HG03064 (cell line): ENCODE measurements around the gene HECTD1.

Experiments
- ATAC-seq: cut with Tn5 transposase; IDR thresholded peaks from one replicate; pipeline ENCODE4 v1.9.1; 2021; ENCODE audit warnings: low read depth; ENCODE audit not compliant: unreplicated experiment

Gene HECTD1

DNA sequence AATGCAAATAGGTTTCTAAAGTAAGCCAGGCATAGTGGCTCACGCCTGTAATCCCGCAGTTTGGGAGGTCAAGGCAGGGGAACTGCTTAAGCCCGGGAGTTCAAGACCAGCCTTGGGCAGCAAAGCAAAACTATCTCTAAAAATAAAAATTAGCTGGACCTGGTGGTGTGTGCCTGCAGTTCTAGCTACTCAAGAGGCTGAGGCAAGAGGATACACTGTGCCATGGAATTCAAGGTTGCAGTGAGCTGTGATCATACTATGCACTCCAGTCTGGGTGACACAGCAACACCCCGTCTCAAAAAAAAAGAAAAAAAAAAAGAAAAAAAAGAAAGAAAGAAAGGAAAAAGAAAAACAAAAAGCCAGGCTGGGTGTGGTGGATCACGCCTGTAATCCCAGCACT is 46.3 kb downstream of the HECTD1 start:
- ATAC-seq: no peak

DNA sequence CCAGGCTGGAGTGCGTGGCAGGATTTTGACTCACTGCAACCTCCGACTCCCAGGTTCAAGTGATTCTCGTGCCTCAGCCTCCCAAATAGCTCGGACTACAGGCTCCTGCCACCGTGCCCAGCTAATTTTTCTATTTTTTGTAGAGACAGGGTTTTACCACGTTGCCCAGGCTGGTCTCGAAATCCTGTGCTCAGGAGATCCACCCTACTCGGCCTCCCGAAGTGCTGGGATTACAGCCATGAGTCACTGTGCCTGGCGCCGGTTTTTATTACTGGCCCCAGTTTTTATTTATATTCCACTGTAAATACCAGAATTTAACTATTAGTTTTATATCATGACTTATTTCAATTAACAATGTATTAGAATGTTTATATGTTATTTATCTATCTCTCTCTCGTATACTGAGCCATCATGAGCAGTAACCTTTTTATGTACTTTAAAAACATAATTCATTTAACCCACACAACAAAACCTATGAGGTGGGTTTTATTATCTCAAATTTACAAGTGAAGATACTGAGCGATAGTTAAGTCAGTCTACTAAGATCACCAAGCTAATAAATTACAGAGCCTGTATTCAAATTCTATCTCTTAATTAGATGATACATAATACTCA is 47.8 kb downstream of the HECTD1 start:
- ATAC-seq: no peak

DNA sequence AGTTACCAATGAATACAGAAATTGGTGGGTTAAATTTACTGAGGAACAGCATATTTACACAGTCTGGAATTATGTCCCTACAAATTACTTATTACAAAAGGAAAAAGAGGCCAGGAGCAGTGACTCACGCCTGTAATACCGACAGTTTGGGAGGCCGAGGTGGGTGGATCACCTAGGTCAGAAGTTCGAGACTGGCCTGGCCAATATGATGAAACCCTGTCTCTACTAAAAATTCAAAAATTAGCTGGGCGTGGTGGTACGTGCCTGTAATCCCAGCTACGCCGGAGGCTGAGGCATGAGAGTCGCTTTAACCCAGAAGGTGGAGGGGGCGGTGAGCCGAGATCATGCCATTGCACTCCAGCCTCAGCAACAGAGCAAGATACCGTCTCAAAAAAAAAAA is 52.6 kb downstream of the HECTD1 start:
- no peak for ATAC-seq

DNA sequence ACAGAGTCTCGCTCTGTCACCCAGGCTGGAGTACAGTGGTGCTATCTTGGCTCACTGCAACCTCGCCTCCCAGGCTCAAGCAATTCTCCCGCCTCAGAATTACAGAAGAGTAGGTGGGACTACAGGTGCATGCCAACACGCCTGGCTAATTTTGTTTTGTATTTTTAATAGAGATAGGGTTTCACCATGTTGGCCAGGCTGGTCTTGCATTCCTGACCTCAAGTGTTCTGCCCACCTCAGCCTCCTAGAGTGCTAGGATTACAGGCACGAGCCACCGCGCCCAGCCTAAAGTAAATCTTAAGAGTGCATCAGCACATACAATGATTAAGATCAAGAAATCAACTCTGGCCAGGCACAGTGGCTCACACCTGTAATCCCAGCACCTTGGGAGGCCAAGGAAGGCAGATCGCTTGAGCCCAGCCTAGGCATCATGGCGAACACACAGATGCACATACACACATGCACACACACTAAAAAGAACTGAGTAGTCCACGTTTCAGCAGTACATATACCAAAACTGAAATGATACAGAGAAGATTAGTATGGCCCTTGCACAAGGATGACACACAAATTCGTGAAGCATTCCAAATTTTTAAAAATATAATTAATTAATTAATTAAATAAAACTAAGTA is 65.0 kb downstream of the HECTD1 start:
- no peak for ATAC-seq

DNA sequence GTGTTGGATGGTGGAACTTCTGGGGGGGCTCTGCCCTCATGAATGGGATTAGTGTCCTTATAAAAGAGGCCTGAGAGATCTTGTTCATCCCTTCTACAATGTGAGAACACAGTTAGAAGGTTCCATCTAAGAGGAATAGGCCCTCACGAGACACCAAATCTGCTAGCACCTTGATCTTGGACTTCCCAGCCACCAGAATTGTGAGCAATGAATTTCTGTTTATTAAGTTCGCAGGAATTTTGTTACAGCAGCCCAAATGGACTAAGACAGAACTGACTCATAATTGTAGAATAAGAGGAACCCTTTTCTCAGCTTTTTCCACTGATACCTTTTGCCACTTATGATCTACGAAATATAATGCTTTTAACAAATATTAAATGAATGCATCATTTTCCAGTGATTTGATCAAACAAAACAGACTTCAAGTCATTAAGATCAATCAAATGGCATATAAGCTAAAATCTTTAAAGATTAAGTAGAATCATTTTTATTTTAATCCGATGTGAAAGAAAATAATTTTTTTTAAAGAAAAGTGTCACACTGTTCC is 68.2 kb downstream of the HECTD1 start:
- ATAC-seq: no peak

DNA sequence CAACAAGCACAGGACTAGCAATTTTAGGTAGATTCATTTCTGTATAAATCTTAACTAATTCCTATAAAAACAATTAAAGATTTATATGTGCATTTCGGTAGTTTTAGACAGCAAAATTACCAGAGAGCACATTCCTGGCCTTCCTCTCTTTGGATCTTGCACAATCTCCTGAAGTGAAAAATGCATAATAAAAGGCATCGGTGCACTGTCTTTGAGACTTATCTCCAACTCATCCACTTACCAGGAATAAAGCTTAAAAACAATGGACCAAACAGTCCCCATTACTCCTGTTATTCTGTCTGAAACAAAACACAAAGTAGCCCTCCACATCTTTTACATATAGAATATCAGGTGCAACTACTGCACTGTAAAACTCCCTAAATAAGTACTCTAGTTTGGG is 69.3 kb downstream of the HECTD1 start:
- no peak for ATAC-seq

DNA sequence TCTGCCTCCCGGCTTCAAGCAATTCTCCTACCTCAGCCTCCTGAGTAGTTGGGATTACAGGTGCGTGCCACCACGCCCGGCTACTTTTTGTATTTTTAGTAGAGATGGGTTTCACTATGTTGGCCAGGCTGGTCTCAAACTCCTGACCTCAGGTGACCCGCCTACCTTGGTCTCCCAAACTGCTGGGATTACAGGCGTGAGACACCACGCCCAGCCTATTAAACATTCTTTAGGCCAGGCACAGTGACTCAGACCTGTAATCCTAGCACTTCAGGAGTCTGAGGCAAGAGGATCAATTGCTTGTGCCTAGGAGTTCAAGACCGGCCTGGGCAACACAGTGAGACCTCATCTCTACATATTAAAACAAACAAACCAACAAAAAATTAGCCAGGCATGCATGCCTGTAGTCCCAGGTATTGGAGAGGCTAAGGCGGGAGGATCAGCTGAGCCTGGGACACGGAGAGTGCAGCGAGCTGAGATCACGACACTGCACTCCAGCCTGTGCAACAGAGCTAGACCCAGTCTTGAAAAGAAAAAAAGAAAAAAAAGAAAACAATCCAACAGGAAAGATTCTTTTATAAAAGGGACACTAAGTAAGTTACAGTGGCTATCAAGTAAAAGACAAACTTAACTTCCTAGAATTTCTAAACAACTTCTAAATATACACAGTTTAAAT is 70.2 kb downstream of the HECTD1 start:
- no peak for ATAC-seq

DNA sequence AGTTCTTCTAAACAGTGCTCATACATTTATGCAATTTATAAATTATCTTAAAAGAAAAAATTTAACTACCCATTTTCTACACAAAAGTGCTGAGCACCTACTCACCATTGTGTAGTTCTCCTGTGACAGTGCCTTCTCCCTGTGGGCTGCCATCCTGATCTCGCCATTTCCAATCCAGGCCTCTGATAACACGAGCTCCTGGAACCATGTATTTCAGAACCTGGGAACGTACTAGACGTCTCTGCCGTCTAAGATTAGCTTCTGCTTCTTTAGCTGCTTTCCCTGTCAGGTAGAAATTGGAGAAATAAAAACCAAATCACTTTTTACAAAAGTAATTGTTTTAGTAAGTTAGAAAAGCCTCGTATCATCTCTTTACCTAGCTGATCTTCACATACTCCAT is 74.5 kb downstream of the HECTD1 start:
- no peak for ATAC-seq

DNA sequence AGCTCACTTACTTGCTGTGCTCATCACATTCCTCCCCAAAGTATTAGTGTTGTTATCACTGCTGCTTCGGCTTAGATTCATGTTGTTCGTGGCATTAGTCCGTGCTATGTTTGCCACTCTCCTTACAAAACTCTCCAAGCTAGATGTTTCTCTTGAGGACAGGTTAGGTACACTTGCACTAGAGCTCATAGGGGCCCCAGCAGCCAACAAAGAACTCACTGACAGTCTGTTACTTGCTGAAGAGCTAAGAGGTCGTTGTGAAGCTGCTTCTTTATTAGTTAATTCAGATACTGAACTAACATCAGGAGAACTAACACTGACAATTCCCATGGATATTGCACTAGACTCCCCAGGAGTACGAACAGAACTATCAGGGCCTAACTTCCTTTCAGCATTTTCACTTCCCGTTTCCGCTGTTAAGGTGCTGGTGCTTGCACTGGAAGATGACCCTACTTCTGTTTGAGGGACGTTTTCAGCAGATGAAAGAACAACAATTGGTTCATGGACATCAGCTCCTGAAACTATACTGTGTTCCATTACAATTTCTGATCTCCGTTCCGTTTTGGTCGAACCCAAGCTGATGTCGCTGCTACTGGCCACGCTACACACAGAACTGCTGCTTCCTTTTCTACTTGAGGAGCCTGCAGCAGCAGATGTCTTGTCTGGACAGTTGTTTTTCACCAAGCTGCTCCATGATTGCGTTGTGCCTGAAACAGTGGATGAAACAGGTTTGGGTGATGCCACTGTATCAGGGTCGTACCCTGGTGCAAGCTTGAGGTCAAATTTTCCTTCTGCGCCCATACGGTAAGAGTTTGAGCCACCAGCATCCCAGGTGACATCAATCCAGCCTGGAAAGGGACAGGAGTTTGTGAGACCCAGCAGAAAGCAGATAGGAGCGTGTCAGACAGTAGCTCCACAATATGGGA is 78.7 kb downstream of the HECTD1 start:
- ATAC-seq: no peak

DNA sequence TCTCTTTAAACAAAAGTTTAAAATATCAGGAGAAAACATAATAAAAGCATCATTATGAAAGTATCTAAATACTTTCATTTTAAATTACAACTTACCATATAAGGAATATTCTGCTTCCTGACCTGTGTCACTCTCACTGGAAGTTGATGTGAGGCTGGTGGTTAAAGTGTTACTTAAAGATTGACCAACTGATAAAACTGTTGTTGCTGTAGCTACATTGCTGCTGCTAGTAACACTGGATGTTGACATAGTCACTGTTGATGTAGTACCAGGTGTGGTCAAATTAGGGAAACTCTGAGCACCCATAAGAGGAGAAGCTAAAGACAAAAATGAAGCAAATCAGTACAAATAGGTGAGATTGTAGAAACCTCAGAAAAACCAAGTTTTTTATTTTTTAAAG is 79.9 kb downstream of the HECTD1 start:
- no peak for ATAC-seq

DNA sequence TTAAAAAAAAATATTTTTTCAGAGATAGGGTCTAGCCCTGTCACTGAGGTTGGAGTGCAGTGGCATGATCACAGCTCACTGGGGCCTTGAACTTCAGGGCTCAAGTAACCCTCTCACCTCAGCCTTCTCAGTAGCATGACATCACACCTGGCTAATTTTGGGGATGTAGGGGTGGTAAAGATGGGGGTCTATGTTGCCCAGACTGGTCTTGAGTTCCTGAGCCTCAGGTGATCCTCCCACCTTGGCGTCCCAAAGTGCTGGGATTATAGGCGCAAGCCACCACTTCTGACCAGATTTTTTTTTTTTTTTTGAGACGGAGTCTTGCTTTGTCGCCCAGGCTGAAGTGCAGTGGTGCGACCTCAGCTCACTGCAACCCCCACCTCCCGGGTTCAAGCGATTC is 80.9 kb downstream of the HECTD1 start:
- no peak for ATAC-seq

DNA sequence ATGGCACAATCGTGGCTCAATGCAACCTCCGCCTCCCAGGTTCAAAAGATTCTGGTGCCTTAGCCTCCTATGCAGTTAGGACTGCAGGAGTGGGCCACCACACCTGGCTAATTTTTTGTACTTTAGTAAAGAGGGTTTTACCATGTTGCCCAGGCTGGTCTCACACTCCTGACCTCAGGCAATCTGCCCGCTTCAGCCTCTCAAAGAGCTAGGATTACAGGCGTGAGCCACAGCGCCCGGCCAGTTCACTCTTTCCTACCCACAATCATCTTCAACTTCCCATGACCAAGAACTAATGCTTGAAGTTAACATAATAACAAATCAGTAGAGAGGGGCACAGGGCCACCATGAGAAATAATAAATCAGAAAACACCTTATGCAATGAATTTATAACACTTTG is 82.4 kb downstream of the HECTD1 start:
- no peak for ATAC-seq

DNA sequence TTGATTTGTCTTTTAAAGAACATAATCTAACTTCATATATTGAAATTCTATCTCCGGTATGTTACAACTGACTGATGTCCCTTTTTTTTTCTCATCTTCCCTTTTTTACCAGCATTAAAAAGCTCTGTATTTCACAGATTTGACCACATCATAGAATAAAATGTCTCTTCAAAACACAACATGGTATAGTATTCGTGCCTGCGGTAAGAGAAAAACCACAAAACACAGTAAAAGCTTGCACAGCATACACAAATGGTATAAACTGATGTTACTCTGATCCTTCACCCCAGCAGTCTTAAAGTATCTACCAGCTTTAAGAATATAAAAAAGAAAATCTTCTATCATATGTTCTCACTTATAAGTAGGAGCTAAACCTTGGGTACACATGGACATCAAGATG is 83.4 kb downstream of the HECTD1 start:
- ATAC-seq: no peak

DNA sequence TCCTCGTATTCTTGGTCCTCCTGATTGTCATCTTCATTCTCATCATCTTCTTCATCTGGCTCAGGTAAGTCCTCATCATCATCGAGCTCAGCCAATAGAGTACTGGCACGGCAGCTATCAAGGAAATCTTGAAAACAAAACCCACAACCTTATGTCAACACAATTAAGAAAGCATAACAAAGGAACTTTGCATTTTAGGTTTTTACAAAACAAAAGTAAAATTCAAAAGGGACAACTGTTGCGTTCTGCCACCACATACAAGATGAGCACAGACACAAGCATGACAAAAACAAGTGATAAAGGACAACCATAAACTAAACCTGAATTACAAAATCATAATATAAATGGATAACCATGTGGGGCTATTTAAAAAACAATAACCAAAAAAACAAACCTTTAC is 84.7 kb downstream of the HECTD1 start:
- ATAC-seq: no peak

DNA sequence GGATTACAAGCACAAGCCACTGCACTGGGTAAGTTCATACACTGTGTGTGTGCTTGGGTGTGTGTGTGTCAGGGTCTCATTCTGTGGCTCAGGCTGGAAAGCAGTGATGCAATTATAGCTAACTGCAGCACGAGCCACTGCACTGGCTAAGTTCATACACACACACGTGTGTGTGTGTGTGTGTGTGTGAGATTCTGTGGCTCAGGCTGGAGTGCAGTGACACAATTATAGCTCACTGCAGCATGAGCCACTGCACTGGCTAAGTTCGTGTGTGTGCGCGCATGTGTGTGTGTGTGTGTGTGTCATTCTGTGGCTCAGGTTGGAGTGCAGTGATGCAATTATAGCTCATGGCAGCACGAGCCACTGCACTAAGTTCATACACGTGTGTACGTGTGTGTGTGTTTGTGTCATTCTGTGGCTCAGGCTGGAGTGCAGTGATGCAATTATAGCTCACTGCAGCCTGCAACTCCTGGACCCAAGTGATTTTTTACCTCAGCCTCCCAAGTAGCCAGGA is 85.4 kb downstream of the HECTD1 start:
- no peak for ATAC-seq

DNA sequence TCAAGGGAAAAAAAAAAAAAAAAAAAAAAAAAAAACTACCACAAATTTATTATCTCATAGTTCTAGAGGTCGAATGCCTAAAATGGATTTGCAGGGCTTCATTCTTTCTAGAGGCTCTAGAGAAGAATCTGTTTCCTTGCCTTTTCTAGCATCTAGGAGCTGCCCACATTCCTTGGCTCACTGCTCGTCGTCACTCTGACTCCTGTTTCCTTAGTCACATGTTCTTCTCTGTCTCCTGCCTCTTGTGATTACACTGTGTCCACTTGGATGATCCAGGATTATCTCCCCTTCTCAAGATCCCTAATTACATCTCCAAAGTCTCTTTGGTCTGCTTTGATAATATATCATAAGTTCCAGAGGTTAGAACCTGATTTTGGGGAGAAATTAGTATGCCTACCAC is 88.7 kb downstream of the HECTD1 start:
- ATAC-seq: no peak

DNA sequence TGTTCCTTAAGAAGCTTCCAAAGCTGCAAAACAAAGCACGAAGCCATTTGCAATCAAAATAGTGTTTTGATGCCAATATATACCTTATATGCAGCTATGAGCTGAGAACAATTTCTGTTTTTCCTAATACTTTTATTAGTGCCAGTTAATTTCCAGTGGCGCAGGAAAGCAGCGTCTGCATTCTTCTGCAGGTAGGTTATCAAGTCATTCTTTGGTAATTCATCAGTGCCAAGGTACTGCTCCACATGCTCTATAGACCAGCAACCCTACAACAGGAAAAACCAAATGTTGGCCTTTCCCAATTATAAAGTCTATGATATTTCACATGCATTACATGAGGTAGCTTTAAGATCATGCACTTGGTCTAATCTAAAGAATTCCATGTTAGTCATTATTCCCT is 93.8 kb downstream of the HECTD1 start:
- ATAC-seq: no peak

DNA sequence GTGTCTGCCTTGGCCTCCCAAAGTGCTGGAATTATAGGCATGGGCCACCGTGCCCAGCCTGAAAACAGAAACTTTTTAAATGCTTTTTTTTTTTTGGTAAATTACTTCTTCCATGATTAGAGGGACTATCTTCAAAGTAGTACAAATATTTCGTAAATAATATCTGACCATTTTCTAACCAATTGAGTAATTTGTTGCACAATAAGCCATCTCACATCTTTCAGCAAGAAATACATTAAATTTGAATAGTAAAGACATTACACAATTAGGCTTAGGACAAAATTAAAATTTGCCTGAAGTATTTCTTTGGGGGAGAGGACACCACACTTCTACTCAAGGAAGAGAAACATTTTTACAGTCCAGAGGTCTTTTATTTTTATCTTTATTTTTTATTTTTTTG is 96.7 kb downstream of the HECTD1 start:
- no peak for ATAC-seq

DNA sequence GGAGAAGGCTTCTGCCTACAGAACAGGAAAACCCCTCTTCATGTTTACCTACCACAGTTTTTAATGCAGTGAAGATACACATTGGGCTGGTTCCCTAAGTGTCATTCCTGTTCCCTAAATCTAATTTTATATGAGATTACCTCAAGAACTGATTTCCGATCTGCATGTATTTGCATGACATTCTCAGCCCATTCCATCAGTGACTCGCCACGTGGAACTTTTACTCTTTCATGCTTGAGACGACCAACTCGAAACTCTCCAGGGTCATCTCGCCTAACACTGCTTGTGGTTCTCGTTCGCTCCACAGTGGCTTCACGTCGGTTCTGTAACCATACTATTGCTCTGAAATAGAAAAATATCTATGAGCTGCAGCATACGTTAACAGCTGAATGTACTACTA is 98.3 kb downstream of the HECTD1 start:
- ATAC-seq: no peak

DNA sequence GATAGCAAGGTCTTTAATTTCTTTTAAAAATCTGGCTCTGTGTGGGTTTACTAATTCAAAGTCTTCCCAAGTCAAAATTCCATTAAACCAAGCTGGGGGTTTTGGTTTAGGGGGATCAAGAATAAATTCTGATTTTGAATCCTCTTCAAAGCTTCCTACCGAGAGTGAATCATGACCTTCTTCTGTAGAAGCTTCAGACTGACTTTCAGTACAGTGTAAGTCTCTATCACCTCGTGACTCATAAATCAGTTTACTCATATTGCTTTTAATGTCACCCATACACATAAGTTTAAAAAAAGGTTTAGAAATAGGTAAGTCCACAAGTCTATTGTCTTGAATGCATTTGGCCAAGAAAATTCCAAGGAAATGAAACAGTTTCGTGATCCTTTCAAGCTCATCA is 100.8 kb downstream of the HECTD1 start:
- ATAC-seq: no peak

DNA sequence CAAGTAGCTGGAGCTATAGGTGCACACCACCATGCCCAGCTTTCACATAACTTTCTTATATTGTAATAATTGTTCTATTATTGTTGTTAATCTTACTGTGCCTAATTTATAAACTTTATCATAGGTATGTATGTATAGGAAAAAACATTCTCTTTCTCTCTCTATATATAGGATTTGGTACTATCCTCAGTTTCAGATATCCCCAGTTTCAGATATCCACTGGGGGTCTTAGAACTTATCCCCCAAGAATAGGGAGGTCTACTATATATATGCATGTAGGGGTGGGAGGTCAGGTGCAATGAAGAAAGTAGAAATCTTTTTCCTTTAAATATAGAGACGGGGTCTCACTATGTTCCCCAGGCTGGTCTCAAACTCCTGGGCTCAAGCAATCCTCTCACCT is 110.5 kb downstream of the HECTD1 start:
- no peak for ATAC-seq
